ENCODE measurements around the gene SH3BGR.

Gene SH3BGR

GRCh38 chr21:39555911-39556590 is 104.3 kb downstream of the SH3BGR start:
- DNase-seq = no peak

- no peak for DNase-seq
Measured at GRCh38 chr21:39559511-39559910, 107.7 kb downstream of the SH3BGR start.

- DNase-seq = no peak
Measured at GRCh38 chr21:39561140-39561539, 109.4 kb downstream of the SH3BGR start.

GRCh38 chr21:39562791-39563770 is 111.3 kb downstream of the SH3BGR start:
- DNase-seq = no peak

- DNase-seq = no peak
Measured at GRCh38 chr21:39564200-39564599, 112.4 kb downstream of the SH3BGR start.
